GM12801 (cell line): ENCODE data around the gene CD300E.

ENCODE experiments used
- CTCF ChIP-seq: IDR thresholded peaks from one replicate; pipeline ENCODE4 v1.5.1; 2011; ENCODE audit warnings: control low read depth; ENCODE audit not compliant: insufficient read length; ENCODE audit errors: extremely low read depth

The CD300E gene

GRCh38 chr17:74652020-74652419, 28.5 kb upstream of the CD300E start:
- no peak for TF ChIP-seq CTCF

- no peak for TF ChIP-seq CTCF
These were observed 26.4 kb upstream of the CD300E start for GRCh38 chr17:74649909-74650308.

GRCh38 chr17:74647871-74648672, 24.5 kb upstream of the CD300E start:
- TF ChIP-seq CTCF = no peak

GRCh38 chr17:74646231-74646630, 22.7 kb upstream of the CD300E start:
- no peak for TF ChIP-seq CTCF

- TF ChIP-seq CTCF = no peak
These were observed 21.5 kb upstream of the CD300E start for GRCh38 chr17:74645010-74645409.

- no peak for TF ChIP-seq CTCF
These were observed 20.9 kb upstream of the CD300E start for GRCh38 chr17:74644419-74644818.

GRCh38 chr17:74643826-74644225, 20.3 kb upstream of the CD300E start:
- TF ChIP-seq CTCF = no peak

- TF ChIP-seq CTCF = no peak
These were observed 19.5 kb upstream of the CD300E start for GRCh38 chr17:74642995-74643394.
